Activated CD4-positive, alpha-beta T cell treated with anti-CD3 and anti-CD28 coated beads, Interleukin-2, amount 50 U/mL, for 1 hour (primary cell): ENCODE results near the gene LGR5.

Experiments used
- DNase-seq: peaks from one replicate; pipeline ENCODE4 v3.0.0-alpha.2; 2020

The LGR5 gene

DNA sequence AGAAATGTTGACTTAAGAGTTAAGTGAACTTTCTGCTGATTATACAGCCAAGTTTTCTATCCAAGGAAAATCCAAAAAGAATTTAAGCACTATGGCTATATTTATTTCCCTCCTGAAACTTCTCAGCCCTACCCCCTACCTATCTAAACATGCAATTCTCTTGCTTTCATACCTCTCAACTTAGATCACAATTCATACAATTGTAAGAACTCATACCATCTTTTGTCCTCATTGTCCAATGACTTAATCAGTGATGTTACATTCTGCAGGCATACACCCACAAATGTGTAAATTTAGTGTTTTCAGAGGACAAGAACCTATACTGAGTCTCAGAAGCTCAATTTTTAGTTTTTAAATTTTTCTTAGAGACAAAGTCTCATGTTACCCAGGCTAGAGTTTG, 161.9 kb downstream of the LGR5 start:
- no peak for DNase-seq

DNA sequence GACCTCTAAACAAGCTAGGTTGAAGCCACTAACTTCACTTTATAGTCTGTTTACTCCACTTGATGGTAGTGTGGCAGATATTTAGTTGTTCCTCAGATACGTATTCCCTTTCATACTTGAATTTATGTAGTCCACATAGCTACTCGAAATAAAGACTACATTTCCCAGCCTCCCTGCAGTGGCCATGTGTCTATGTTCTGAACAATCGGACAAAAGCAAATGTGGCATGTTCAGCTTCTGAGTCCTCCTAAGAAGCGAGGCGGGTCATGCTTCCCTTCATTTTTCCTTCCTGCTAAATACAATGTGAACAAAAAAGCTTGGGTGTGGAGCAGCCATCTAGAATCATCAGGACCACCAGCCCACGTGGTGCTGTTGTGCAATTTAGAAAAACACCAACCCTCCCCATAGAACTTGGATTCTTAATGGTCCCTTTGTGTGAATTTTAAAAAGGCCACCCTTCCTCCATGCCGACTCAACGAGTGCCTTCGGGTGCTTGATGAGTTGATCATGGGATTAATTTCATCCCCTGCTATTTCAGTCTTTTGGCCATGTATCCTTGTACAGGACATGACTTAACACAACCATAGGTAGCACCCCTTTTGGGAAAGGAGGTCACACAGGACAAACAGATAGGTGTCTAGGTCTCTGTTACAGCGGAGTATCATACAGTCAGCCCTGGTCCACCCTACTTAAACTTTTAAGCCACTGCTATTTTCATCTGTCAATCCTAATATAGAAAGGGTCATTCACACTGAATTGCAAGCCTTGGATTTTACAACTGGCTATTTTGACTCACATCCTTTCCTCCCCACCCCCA, 163.4 kb downstream of the LGR5 start:
- DNase-seq, result no peak

- DNase-seq, result no peak
Measured at GRCh38 chr12:71605039-71605438, 165.4 kb downstream of the LGR5 start.

GRCh38 chr12:71607494-71608330, 168.1 kb downstream of the LGR5 start:
- no peak for DNase-seq

DNA sequence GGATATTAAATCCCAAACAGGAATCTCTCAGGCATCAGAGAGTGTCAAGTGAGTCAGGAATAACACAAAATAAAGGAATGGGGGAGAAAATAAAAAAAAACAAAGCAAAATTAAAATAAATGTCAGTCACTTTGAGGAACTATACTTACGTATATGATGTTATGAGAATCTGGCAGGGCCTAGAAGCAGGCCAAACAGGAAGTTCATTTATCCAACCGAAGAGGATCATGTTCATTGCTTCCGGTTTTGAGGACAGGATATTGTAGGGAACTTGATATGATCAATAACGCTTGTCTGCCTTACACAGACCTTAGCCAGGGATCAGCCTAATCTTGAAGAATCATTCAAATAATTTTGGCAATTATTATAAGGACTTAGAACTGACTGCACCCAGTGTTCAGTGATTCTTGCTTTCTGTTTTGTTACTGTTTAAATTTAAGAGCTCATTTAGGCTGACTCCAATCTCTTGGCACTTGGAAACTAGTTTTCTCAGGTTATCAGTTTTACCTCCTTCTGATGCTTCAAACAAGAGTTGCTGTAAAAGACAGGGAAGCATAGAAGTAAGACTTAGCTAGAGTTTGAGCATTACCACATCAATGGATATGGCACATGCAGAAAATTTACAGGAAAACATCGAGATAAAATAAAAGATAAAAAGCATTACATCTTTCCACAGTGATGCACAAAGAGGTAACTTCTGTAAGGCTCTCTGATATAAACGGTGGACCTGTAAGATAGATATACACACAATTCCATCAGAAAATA, 170.6 kb downstream of the LGR5 start:
- DNase-seq, result no peak

GRCh38 chr12:71621938-71622337, 182.3 kb downstream of the LGR5 start:
- DNase-seq, result no peak

- DNase-seq, result no peak
Measured at GRCh38 chr12:71625476-71625875, 185.9 kb downstream of the LGR5 start.

DNA sequence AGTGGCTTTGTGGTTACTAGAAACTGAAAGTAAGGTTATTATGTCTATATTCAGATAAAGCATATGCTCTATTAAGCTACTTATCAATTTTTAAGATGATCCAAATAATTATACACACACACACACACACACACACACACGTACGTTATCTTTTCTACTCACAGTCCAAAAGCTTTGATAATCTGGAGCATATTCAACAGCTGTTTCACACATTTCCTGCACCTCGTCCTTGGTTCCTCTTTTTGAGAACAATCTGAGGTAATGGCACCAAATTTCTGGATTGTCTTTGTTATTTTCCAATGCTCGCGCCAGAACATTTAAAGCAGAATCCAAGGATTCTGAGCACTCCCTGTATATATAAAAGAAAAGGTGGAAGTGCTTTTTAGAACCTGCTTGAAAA, 186.5 kb downstream of the LGR5 start:
- no peak for DNase-seq

GRCh38 chr12:71626768-71627167, 187.2 kb downstream of the LGR5 start:
- DNase-seq, result no peak

- no peak for DNase-seq
Measured at GRCh38 chr12:71627438-71628002, 187.9 kb downstream of the LGR5 start.
